Stimulated activated CD4-positive, alpha-beta T cell treated with anti-CD3 and anti-CD28 coated beads, Interleukin-12 subunit alpha, Interleukin-12 subunit beta, amount 100 ng/mL, for 4 hours (primary cell): ENCODE data around the gene L2HGDH.
"Not testable (repeated sequence)": the region's sequence is repeated elsewhere in the genome, so short reads cannot be mapped to it uniquely, and the experiment has no call there.

Source experiments
- DNase-seq: peaks from one replicate; pipeline ENCODE4 v3.0.0-alpha.2; 2020

The L2HGDH gene

DNA sequence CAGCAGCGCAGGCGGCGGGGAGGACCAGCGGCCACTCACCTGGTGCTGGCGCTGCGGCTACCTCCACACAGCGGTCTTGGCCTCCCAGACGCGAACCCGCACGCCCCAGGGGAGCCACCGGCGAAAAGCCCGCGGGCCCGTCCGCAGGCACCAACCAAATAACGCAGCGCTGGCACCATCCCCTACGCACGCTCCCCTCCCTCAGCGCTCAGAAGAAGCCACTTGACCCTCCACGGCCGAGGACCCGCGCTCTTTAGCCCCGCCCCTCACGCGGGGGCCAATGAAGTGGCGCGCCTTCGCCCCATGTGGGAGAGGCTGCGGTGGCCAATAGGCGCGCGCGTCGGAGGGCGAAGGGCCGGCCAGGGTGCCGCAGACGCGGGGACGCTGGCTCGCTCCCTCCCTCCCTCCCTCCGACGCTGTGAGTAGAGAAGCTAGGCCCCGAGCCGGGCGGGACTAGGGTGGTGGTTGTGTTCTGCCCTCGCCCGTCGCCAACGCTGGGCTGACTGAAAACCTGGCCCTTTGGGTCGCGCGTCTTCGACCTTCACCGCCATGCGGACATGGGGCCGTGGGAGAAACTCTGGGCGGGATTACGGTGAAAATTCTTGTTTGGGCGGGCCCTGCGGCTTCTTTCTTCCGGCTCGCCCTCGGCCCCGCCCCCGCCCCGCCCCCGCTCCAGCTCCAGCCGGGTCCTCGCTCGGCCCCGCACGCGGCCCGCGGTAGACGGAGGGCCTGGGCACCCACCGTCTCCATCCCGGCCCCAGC lies at the start of gene L2HGDH, which contains the start of gene DMAC2L:
Gene L2HGDH (minus strand): TSS at position 258 of the 762 bp plus-strand sequence. CDS start 79 bp downstream, at position 179.
Gene DMAC2L (plus strand): TSS at position 353 of the 762 bp plus-strand sequence. CDS start 9,164 bp downstream, outside the sequence.
- DNase-seq: peak; percentile 86

DNA sequence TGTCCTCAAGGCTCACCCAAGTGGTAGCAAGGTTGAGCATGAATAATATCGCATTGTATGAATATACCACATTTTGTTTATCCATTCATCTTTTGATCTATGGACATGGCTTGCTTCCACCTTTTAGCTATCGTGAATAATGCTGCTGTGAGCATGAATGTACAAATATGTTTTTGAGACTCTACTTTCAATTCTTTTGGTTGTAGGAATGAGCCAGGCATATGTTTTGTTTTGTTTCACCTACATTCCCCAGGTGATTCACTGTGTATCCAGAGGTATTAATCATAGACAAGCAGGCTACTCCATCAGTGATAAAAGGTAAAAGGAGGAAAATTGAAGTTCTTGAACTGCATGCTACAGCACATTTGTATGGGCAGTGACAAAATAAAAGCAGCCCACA lies 48.8 kb upstream of the L2HGDH start:
- DNase-seq: no peak

DNA sequence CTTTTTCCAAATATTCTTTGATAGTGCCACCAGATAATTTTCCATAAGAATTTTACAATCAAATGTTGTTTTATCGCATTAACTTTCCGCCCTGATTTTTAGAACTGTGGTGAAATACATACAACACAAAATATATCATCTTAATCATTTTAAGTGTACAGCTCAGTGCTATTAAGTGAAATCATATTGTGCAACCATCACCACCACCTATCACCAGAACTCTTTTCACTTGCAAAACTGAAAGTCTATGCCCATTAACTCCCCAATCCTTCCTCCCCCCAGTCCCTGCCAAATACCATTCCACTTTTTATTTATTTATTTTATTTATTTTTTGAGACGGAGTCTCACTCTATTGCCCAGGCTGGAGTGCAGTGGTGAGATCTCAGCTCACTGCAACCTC lies 48.1 kb upstream of the L2HGDH start:
- DNase-seq: no peak

DNA sequence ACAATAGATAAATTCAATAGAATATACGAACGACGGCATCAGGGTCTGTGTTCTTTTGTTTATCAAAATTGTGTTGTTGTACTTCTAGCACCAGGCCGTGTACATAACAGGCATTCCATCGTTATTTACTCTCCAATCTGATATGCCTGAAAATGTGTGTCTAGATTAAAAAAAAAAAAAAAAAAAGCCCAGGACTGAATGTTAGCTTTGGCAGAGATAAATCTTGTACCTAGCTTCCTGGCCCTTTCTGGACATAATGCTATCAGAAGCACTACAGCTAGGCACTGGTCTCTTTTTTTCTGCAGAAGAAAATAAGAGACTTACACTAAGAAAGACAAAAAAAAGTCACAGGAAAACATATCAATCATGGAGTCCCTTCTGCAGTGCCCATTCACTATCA lies 47.6 kb upstream of the L2HGDH start:
- DNase-seq: no peak

DNA sequence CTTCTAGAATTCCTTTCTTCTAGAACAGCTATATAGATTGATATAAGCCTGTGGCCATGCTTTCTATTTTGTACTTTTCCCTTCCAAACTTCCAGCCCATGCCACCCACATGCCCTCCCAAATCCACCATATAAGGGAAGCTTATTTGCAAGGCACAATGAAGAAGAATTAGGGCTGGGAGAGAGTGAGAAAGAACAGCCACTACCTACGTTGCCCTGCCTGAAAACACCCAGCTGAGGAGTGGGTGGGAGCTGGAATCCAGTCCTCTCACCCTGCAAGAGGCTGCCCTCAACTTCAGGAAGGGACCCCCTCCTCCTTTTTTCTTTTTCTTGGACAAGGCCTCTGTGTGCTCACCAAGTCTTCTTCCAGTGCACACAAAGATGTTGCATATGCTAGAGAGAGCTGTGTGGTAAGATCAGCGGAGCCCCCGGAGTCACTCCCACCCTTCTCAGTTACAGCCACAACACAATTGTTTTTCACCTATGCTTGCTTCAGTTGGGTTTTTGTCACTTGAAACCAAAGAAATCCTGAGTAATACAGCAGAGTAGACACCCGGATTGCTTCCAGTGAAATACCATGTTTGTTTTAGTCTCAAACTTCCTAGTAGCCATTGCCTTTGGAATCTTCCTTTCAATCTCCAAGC lies 45.8 kb upstream of the L2HGDH start:
- no peak for DNase-seq

DNA sequence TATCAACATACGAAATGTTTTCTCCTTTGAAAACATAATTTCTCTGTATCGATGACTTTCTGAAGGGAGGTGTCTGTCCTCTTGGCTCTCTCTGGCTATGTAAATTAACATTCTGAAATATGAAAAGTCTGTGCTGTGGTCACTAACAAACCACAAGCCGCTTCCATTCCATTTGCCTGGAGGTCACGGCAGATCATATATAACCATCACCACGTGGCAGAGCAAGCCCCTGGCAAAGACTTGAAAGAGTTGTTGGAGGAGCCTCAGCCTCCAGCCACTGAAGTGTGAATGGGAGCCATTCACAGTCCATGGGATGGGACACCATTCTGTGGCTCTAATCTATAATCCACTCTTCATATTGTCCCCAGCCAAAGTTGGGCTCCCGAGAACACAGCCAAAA lies 45.1 kb upstream of the L2HGDH start:
- DNase-seq: no peak

DNA sequence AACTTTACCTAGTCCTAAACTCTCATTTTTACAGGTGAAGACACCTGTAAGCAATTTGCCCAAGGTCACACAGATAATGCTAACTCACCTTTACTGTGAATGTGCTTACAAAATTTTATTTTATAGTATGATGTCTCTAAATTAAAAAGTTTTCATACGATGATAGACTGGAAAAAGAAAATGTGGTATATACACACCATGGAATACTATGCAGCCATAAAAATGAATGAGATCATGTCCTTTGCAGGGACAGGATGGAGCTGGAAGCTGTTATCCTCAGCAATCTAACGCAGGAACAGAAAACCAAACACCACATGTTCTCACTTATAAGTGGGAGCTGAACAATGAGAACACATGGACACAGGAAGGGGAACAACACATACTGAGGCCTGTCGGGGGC lies 44.3 kb upstream of the L2HGDH start:
- DNase-seq: not testable (repeated sequence)

DNA sequence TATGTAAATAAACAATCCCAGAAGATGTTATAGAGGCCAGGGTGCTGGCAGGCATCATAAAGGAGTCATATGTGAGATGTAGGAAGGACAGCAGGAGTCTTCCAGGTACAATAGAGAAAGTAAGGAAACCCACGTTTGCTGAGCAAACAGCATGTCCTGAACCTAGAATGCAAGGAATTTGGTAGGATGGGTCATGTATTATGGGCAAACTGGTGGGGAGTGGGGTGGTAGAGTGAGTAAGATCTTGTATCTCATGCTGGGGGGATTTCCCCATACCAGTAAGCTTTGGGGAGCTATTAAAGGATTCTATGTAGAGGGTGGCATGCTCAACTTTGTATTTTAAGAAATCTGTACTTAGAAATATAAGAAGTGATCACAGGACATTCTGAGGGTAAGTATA lies 43.7 kb upstream of the L2HGDH start:
- DNase-seq: no peak

DNA sequence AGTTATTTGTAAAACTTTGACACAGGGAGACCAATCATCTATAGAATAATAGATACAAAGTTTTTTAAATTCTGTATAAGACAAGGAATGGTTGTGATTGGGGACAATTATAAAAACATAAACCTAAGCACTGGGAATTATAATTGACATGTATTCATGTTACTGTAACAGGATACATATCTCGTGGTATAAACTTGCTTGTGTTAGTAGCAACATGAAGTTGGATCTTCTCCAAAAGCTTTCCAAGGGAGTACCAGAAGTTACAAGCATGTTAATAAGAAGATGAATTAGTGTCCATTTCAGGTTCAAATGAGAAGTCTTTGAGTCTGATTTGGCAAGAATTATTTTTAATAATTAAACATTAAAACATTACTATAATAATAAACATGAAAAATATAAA lies 42.5 kb upstream of the L2HGDH start:
- DNase-seq: no peak

DNA sequence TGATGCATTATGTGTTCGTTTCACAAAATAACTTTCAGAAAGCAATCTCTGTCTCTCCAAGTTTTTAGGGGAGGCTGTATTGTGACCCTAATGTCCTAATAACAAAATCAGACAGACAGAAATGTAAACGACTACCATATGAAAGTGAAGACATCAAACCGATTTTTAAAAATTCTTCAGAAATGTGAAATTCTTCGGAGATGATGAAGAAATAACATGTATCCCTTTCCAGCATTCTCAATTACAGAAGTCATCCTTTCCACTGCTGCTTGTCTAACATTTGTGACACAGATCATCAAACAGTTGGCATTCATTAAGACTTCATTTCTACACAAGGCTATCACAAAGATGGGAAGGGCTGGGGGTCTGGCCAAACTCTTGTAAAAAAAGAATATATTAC lies 41.1 kb upstream of the L2HGDH start:
- no peak for DNase-seq

DNA sequence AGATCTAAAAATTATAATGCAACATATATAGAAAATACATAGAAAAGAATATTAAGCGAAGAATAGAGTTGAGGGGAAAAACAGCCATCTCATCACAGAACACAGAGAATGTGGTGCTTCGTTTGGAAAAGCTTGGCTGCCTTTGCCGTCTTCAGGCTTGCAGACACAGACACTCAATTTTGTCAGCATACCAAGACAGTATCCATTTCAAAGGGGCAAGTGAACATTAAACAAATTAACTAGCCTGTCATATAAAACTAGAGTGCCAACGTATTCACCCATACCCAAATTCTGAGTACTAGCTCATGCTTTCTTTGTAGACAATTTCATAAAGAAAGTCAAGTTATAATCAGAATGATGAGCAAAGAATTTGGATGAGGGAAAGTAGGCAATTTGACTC lies 40.6 kb upstream of the L2HGDH start:
- DNase-seq: no peak

DNA sequence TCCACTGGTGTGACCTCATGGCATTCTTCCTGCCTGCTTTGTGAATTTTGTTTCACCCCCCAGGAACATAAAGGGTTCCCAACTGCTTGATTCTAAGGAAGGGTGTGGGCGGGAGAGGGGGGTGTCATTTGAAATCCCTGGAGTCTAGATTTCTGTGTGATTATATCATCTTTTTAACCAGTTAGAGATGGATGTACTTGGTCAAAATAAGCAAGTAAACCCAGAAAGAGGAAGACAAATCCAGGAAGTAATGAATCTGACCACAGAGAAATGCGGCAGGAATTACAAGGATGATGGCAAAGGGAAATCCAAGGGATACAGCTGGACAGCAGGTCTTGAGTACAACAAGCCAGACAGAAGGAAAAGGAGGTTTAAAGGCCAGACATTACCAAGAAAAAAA lies 38.9 kb upstream of the L2HGDH start:
- DNase-seq: no peak

DNA sequence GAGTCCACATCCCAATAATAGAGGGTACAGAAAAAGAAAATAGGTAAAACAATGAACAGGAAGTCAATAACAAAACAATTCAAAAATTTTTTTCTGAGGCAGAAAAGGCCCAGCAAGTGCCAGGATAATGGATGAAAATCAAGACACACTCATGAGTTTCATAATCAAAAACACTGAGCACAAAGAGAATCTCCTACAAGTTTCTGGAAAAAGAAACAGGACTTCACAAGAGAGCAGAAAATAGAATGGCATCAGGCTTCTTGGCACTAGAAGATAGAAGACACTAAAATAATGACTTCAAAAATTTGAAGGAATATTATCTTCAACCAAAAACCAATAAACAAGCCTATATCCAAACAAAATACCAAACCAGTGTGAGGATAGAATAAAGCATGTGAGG lies 36.9 kb upstream of the L2HGDH start:
- DNase-seq: no peak

DNA sequence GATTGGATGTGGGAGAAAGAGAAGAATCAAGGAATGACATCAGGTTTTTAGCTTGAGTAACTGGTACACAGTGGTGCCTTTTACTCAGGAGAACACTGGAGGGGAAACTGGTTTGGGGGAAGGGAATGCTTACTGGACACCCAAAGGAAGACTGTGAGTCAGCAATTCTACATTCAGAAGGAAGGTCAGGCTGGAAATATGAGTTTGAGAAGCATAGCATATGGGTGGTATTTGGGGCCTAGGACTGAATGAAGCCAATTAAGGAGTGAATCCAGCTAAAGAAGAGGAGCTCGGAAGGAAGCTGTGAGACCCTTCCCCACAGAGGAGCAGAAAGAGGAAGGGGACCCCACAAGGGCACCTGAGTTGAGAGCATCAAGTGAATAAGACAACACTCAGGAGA lies 35.5 kb upstream of the L2HGDH start:
- no peak for DNase-seq

DNA sequence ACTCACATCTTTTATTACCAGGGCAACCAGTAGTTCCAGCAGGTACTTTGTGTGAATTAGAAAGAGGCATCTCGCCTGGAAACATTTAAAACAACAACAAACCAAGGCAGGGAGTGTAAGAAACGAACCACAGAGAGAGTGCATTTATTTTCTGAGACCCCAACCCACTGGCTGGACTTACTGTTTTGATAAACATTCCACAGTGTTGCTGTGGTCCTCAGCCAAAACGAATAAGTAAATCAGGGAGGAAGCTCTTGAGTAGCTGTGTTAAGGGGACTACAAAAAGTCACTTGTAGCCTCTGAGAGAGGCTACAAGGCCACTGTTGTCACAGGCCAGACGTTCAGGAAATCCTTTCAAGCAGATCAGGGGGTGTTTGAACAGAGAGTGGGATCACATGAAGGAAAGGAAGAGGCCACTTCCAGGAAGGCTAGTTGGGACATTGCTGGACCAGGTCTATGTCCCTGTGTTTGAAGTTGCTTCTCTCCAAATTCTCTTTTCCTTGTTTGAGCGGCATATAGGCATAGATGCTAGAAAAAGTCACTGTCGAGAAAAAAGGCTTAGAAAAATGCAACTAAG lies 33.9 kb upstream of the L2HGDH start:
- no peak for DNase-seq

DNA sequence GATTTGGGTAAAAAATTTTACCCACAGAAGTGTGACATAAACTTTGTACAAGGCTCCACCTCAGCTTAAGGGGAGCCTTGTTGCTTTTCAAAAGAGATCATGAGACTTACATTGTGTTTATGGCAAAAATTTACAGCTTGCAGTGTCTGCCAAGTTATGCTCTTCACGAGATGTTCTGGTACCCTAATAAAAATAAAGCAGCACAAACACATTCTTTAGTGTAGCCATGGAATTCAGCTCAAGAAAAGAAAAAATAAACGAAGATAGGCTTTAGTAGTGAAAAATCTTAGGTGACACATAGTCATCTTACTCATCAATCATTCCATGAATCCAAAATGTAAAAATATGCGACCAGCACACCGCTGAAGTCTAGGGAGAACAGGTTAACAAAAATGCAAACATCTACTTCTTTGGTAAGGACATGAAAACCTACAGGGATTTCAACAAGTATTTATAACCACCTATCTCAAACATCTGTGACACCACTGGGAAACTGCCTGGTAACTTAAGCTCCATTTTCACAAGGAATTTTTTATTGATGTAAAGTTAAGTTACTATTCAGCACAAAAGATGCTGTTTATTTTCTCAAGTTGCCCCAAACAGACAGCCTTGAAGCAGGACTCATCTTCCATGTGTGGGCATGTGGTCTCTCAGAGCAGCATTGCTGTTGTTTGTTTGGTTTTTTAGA lies 33.0 kb upstream of the L2HGDH start:
- no peak for DNase-seq

DNA sequence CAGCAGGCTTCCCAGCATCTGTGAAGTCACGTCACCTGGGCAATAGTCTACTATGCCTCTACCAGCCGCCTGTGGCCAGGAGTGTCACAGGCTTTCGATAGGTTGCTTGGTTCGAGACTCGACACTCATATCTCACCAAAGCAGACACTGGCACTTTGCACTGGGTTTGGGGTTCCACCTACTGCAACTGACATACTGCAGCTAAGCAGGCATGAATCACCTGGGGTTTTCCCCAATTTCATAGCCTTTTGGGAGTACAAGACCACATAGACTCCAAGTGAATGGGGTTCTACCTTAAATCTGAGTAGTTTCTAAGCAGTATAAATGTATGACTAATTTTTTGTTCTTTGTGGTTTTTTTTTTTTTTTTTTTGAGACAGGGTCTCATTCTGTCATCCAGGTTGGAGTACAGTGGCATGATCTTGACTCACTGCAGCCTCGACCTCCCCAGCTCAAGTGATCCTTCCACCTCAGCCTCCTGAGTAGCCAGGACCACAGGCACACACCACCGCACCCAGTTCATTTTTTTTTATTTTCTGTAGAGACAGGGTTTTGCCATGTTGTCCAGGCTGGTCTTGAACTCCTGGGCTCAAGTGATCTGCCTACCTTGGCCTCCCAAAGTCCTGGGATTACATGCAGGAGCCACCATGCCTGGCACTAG lies 32.2 kb upstream of the L2HGDH start:
- DNase-seq: peak; percentile 50

DNA sequence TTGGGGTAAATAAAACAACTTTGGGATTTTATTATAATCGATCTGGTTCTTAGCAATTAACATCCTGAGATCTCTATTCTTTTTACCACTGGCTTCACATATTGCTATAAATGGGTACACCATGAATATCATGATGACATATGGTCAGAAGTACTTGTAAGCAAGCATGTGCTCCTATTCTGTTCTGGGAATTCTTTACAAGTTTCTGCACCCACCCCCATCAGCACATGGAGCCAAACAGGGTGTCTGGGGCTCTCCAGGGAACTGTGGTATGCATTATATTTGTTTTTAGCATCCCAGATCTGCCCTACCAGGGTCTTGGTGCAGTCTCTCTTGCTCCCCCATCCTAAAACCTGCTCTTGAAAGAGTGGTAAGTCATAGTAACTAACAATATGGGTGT lies 31.4 kb upstream of the L2HGDH start:
- no peak for DNase-seq

DNA sequence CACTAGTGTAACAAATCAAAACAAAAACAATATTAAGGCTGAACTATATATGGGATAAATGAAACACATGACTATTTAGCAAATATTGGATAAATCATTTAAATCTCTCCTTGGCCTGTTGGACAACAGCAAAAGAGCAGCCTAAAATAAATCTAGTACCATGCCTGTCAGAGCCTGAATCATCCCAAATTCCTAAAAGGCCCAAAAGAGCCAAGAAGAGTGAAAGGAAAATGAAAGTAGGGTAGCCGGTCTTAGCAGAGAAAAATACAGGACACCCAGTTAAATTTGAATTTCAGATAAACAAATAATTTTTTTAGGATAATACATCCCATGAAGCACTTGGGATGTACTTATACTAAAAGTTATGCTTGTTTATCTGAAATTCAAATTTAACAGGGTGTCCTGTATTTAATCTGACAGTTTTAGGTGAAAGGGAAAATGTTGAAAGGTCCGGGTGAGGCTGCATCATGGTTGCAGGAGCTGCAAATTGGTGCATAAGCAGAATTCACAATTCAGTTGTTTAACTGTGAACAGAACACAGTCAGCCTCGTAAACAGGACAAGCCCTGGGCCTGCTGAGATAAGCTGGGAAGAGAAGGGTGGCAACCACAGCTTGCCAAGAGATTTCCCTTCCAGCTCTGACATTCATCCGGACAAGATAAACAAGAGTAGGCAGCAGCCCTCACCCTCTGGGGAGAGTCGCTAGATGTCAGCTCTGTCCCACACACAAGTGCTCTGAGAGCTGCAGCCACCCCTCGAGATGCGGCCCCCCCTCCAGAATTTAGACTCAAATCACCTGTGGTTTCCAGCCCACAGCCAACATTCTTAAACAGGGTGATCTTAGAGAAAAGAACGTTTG lies 30.4 kb upstream of the L2HGDH start:
- no peak for DNase-seq

DNA sequence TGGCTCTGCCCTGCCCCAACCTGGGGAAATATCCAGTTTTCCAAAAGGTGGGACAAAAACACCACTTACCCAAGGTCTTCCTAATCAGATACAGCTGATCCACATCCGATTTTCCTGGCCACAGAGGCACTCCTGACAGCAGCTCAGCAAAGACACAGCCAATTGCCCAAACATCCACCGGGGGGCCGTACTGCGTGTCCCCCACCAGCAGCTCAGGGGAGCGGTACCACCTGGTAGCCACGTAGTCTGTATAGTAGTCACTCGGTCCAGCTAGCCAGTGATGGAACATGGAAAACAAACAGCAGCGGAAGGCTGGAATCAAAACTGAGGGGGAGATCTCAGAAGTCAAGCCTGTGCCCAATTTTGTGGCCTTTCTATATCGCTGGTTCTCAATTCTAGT lies 28.9 kb upstream of the L2HGDH start:
- no peak for DNase-seq

DNA sequence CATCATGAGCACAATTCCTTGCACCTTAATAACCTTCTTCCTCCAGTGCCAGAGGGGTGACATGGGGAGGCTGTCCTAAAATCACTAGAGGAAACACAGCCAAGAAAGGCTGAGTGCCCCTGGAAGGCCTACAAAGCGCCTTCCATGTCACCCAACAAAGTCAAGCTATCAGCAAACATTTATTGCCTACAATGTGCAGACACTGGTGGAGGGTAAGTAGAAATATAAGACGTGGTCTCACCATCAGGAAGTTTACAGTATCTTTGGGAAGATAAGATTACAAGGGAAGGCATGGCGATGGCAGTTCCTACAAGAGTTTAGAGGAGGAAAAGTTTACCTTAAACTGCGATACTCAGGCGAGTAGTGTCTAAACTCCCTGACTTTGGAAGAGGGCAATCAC lies 28.0 kb upstream of the L2HGDH start:
- DNase-seq: no peak

DNA sequence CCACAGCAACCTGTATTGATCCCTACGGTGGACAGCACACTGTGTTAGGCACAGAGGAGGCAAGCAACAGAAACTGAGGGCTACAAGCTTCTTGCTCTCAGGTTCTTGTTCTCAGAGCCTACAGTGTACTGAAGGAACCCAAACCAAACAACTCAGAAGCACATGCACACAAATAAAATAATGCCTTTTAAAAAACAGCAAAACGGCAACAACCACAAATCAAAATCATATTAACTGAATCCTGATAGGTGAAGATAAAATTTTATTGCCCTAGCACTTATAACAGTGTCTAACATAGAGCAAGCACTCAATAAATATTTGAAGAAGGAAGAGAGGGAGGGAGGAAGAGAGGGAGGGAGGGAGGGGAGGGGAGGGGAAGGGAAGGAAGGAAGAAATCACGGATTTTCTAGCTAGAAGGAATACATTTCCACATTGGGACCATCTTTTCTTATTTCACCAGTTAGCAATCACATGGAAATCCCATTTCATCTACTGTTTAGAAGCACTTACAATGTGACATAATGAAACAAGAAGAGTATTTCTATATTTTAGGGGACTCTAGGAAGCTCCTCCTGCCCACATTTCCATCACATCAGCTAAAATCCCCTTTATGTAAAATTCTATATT lies 27.3 kb upstream of the L2HGDH start:
- DNase-seq: no peak
